Activated T-cell treated with anti-CD3 and anti-CD28 coated beads for 48 hours (primary cell): ENCODE results near the gene OR10R2.

Source experiments
- DNase-seq: peaks from one replicate; pipeline ENCODE4 v3.0.0-alpha.2; 2020; ENCODE audit warnings: low read depth

Gene OR10R2

DNA sequence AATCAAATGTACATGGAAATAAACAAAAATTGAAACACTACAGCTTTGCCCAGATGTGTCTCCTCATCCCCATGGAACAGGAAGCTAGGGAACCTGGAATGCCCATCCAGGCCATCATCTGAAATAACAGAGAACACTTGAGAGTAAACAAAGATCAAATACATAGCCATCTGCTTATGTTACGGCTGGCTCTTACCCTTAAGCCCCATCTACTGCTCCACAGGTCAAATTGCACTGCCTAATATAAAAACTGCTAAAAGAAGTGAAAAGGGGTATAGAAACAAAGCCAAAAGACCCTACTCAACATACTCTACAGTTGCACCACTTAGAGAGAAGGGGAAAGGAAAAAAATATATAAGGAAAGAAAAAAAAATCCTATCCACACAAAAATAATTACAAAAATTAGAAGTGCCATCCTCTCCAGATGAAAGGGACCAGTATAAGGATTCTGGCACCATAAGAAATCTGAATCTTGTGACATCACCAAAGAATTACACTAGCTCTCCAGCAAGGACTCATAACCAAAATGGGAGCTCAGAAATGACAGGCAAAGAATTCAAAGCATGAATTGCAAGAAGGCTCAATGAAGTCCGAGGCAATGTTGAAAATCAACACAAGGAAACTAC is 55.3 kb downstream of the OR10R2 start:
- no peak for DNase-seq
